ENCODE results near the gene CARS1.

GRCh38 chr11:3081386-3081751 is 24.1 kb upstream of the CARS1 start:
- TF ChIP-seq POLR2A (IDR thresholded peaks at IDR 0.05) (no peak), CTCF (IDR thresholded peaks at IDR 0.05) (no peak), POLR2AphosphoS5 (IDR thresholded peaks at IDR 0.05) (no peak)
